A549 (cell line): ENCODE measurements around the gene DNAJC28. TPM values are rescaled to one million over a fixed set of nuclear protein-coding genes. Genes with fewer than 3 reads are reported as not detected.

Source experiments
- ATAC-seq, 2 experiments: fragments of 200-7000 bp in 1 of 2; fragments of >200 bp in 1 of 2; cut with Nextera tagmentation in 1 of 2; cut with Tn5 transposase in 1 of 2; 3 replicates each; pipeline versions ENCODE4 v1.8.0 to v1.9.1; 2018 to 2020; ENCODE audit warnings: mild to moderate bottlenecking in 1 of 2, moderate library complexity in 1 of 2
- CTCF ChIA-PET: fragments of 300-600 bp; sonication (Branson Sonifier 250); formaldehyde crosslinking; extraction: SDS; loops from one replicate; lab custom pipeline; 2021; ENCODE audit warnings: antibody characterized with exemption, inconsistent platforms; lab: Yijun Ruan, JAX
- POLR2A ChIA-PET: fragments of 350-600 bp; formaldehyde crosslinking; extraction: SDS; loops from one replicate; lab custom pipeline; 2021; ENCODE audit warnings: antibody characterized with exemption, inconsistent platforms; lab: Yijun Ruan, JAX
- DNase-seq, 2 experiments: peaks; one replicate each; pipeline versions ENCODE4 v3.0.0 to v3.0.0-alpha.2; 2011 to 2016; ENCODE audit warnings: low read depth in 1 of 2, low spot score in 1 of 2
- FAIRE-seq: peaks from 2 replicates; lab custom pipeline; 2011; peaks lifted over from hg19 to GRCh38; lab: Jason Lieb, UNC
- H3K27ac ChIP-seq, 2 experiments: fragments of >200 bp; sonication (Bioruptor Twin); formaldehyde crosslinking; 3 replicates each; pipeline ENCODE4 v1.5.1; 2016 to 2017
- H3K4me1 ChIP-seq: fragments of >200 bp; sonication (Bioruptor Twin); formaldehyde crosslinking; 3 replicates; pipeline ENCODE4 v1.6.1; 2016
- H3K4me2 ChIP-seq: fragments of >200 bp; sonication (Bioruptor Twin); formaldehyde crosslinking; 3 replicates; pipeline ENCODE4 v1.6.1; 2016
- H3K4me3 ChIP-seq: fragments of >200 bp; sonication (Bioruptor Twin); formaldehyde crosslinking; 3 replicates; pipeline ENCODE4 v1.5.1; 2016
- H3K9me3 ChIP-seq: fragments of >200 bp; sonication (Bioruptor Twin); formaldehyde crosslinking; 3 replicates; pipeline ENCODE4 v1.6.1; 2016
- BHLHE40 ChIP-seq: IDR thresholded peaks from 2 replicates; pipeline ENCODE4 v1.6.1; 2012; ENCODE audit warnings: low read depth, low read length, inconsistent platforms
- CBX8 ChIP-seq: fragments of 200-600 bp; sonication (generic); IDR thresholded peaks from 2 replicates; pipeline ENCODE4 v1.6.1; 2016
- CTCF ChIP-seq: fragments of >200 bp; sonication (Bioruptor Twin); formaldehyde crosslinking; IDR thresholded peaks from 3 replicates; pipeline ENCODE4 v1.5.1; 2016
- E2F6 ChIP-seq: IDR thresholded peaks from 2 replicates; pipeline ENCODE4 v1.6.1; 2012; ENCODE audit warnings: low read depth, borderline replicate concordance
- EHMT2 ChIP-seq: fragments of 200-600 bp; sonication (generic); IDR thresholded peaks from 2 replicates; pipeline ENCODE4 v1.6.1; 2016; ENCODE audit warnings: antibody characterized with exemption, low read depth, mild to moderate bottlenecking, moderate library complexity
- GATA3 ChIP-seq: IDR thresholded peaks from 2 replicates; pipeline ENCODE4 v1.6.1; 2012; ENCODE audit warnings: borderline replicate concordance
- HOXA7 ChIP-seq: fragments of 250-450 bp; sonication (Bioruptor Pico); IDR thresholded peaks from 2 replicates; pipeline ENCODE4 v1.5.0; 2020; ENCODE audit warnings: mild to moderate bottlenecking, moderate library complexity
- JUN ChIP-seq, 2 experiments: fragments of >200 bp; sonication (Bioruptor Twin); formaldehyde crosslinking; IDR thresholded peaks; 2 replicates in 1 of 2; 3 replicates in 1 of 2; pipeline ENCODE4 v1.6.1; 2016 to 2017
- JUNB ChIP-seq: fragments of >200 bp; sonication (Bioruptor Twin); formaldehyde crosslinking; IDR thresholded peaks from 2 replicates; pipeline ENCODE4 v1.6.1; 2016
- MAZ ChIP-seq: fragments of 150-350 bp; IDR thresholded peaks from 2 replicates; pipeline ENCODE4 v1.6.1; 2014; ENCODE audit warnings: antibody characterized with exemption, low read depth, low read length, borderline replicate concordance
- NFE2L2 ChIP-seq: fragments of 150-350 bp; conservative IDR thresholded peaks from 2 replicates; pipeline ENCODE4 v1.6.1; 2014; ENCODE audit warnings: low read length
- NPAS2 ChIP-seq: fragments of 250-450 bp; sonication (Bioruptor Pico); IDR thresholded peaks from 2 replicates; pipeline ENCODE4 v1.8.0; 2022; ENCODE audit warnings: mild to moderate bottlenecking, moderate library complexity, borderline replicate concordance
- PHF8 ChIP-seq: fragments of 200-600 bp; sonication (generic); IDR thresholded peaks from 2 replicates; pipeline ENCODE4 v1.6.1; 2016; ENCODE audit warnings: low read depth, mild to moderate bottlenecking, antibody characterized with exemption, moderate library complexity, borderline replicate concordance
- POLR2A ChIP-seq: IDR thresholded peaks from 2 replicates; pipeline ENCODE4 v1.6.1; 2012; ENCODE audit warnings: mild to moderate bottlenecking, low read length
- RAD21 ChIP-seq, 2 experiments: fragments of >200 bp in 1 of 2; sonication (Bioruptor Twin) in 1 of 2; formaldehyde crosslinking in 1 of 2; IDR thresholded peaks in 1 of 2; conservative IDR thresholded peaks in 1 of 2; 2 replicates in 1 of 2; 3 replicates in 1 of 2; pipeline ENCODE4 v1.6.1; 2012 to 2018; ENCODE audit warnings: inconsistent platforms in 1 of 2
- REST ChIP-seq: fragments of 200-600 bp; sonication (generic); IDR thresholded peaks from 2 replicates; pipeline ENCODE4 v1.6.1; 2016; ENCODE audit warnings: antibody characterized with exemption, mild to moderate bottlenecking, moderate library complexity
- SMC3 ChIP-seq: fragments of >200 bp; sonication (Bioruptor Twin); formaldehyde crosslinking; IDR thresholded peaks from 3 replicates; pipeline ENCODE4 v1.6.1; 2018; ENCODE audit warnings: inconsistent platforms
- SREBF2 ChIP-seq: fragments of 450-650 bp; IDR thresholded peaks from 2 replicates; pipeline ENCODE4 v1.6.1; 2014; ENCODE audit warnings: mild to moderate bottlenecking, moderate library complexity
- TFCP2L1 ChIP-seq: fragments of 250-450 bp; sonication (Bioruptor Pico); IDR thresholded peaks from 2 replicates; pipeline ENCODE4 v1.5.0; 2021; ENCODE audit warnings: mild to moderate bottlenecking
- WGBS: methylation state at CpG from one replicate; pipeline ENCODE4 v1.1.6; 2017; ENCODE audit errors: missing lambda C conversion rate; 5-methylcytosine and 5-hydroxymethylcytosine counted together
- polyA minus RNA-seq: library from RNA; depleted of rRNA, polyadenylated mRNA; stranded (reverse); fragments of >200 nt; gene quantifications from 2 replicates; pipeline ENCODE4 v1.2.3, GENCODE V29; 2011; rRNA and poly(A)+ RNA removed
- polyA plus RNA-seq, 4 experiments: library from polyadenylated mRNA; depleted of rRNA in 3 of 4; stranded (reverse); fragments of >200 nt; fragmentation: RNase III in 1 of 4; extraction: RNeasy Plus Mini Kit Qiagen cat#74134 plus additional on column Dnase treatment in 1 of 4; gene quantifications; 2 replicates in 3 of 4; 3 replicates in 1 of 4; pipeline ENCODE4 v1.2.3, GENCODE V29; 2011 to 2017
- TF ChIP-seq, protein P1 (sequence below): IDR thresholded peaks from 2 replicates; pipeline ENCODE4 v1.6.1; 2012
- TF ChIP-seq, protein P2 (sequence below): IDR thresholded peaks from 2 replicates; pipeline ENCODE4 v1.6.1; 2012

The DNAJC28 gene, protein sequence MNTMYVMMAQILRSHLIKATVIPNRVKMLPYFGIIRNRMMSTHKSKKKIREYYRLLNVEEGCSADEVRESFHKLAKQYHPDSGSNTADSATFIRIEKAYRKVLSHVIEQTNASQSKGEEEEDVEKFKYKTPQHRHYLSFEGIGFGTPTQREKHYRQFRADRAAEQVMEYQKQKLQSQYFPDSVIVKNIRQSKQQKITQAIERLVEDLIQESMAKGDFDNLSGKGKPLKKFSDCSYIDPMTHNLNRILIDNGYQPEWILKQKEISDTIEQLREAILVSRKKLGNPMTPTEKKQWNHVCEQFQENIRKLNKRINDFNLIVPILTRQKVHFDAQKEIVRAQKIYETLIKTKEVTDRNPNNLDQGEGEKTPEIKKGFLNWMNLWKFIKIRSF
- polyA plus RNA-seq (2011; rRNA removed) = 0.83 and 1.1 TPM in 2 replicates
- polyA plus RNA-seq (2012; cell fraction: cytosol; rRNA removed) = 0.08 and 0.12 TPM in 2 replicates
- 0.05 TPM in 1 of 2 replicates, not detected in the other for polyA plus RNA-seq (2012; cell fraction: nucleus; rRNA removed)
- 0.51 to 1.0 TPM (median 0.75 TPM) in 3 replicates for polyA plus RNA-seq (2017; fragmentation: RNase III; extraction: RNeasy Plus Mini Kit Qiagen cat#74134 plus additional on column Dnase treatment)
- not detected in 2 replicates for polyA minus RNA-seq

DNA sequence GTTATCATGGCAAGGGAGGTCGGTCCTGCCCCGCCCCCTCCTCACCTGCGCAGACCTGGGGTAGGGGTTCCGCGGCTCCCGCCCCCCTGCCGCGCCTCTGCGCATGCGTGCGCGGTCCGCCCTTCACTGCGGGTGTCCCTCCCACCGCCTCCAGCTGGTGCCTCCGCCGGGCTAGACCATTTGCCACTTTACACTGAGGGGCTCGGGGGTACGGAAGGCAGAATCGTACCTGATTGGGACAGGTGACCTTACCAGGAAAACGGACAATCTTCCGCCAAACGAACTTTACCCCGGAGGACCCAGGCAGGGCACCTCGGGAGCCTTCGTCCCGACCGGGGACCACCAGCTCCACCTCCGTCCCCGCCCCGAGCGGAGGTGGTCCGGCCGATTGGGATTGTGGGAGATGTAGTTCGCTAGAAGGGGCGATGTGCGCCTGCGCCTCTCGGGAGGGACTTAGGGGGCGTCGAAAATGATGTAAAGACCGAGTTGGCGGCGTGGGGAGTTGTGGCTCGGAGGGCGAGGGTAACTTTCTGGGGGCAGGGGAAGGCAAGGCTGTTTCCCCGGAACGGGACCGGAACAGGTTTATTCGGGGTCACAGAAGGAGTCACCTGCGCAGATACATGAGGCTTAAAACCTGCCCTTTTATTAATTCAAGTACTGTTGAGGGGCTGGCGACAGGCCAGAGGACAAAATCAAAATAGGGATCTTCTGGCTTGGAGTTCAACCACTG lies at the start of gene DNAJC28:
Gene DNAJC28, minus strand, starts transcription at position 344 of the 730 bp plus-strand sequence. CDS start 2,323 bp downstream, outside the sequence.
- POLR2A ChIA-PET = interaction anchor here (0.8 to 1.6 kb wide), 4 partner anchors 9 to 97 kb away, joined by 3 to 49 read pairs (median 4); partner anchors contain the start of genes DONSON and TMEM50B
- TF ChIP-seq MAZ (no peak), HOXA7 (no peak), JUN (IDR thresholded peaks at IDR 0.05) (peak in 1 of 2 experiments; percentile 36; a peak in 1 of 5 replicates), JUNB (no peak), SMC3 (no peak), CBX8 (no peak), RAD21 (conservative IDR thresholded peaks at IDR 0.05 in 1 of 2, IDR thresholded peaks at IDR 0.05 in 1 of 2) (no peak), CTCF (no peak), NPAS2 (no peak), POLR2A (peak; percentile 54), PHF8 (peak; percentile 40; the same call in 1 of the 2 replicates), EHMT2 (no peak), REST (no peak), NFE2L2 (no peak), SREBF2 (no peak), GATA3 (0 out of 2 replicates have a peak, but pooled peaks have one; percentile 17), E2F6 (peak; percentile 44), TFCP2L1 (CRISPR knock-in tag) (no peak), BHLHE40 (no peak)
- TF ChIP-seq, protein P1, sequence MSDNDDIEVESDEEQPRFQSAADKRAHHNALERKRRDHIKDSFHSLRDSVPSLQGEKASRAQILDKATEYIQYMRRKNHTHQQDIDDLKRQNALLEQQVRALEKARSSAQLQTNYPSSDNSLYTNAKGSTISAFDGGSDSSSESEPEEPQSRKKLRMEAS = 0 out of 2 replicates have a peak, but pooled peaks have one; percentile 34
- TF ChIP-seq, protein P2, sequence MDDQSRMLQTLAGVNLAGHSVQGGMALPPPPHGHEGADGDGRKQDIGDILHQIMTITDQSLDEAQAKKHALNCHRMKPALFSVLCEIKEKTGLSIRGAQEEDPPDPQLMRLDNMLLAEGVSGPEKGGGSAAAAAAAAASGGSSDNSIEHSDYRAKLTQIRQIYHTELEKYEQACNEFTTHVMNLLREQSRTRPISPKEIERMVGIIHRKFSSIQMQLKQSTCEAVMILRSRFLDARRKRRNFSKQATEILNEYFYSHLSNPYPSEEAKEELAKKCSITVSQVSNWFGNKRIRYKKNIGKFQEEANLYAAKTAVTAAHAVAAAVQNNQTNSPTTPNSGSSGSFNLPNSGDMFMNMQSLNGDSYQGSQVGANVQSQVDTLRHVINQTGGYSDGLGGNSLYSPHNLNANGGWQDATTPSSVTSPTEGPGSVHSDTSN = no peak
- TF ChIP-seq, all 56 proteins: peak for 6
- H3K4me2 ChIP-seq = peak within 1 kb of the TSS; percentile 79
- CTCF ChIA-PET = interaction anchor here (0.6 to 2.7 kb wide), 7 partner anchors 9 to 130 kb away, joined by 3 to 11 read pairs (median 3); partner anchors contain the start of gene TMEM50B
- H3K4me3 ChIP-seq = peak within 1 kb of the TSS; percentile 56
- ATAC-seq (peak; percentile 94 to 98), DNase-seq (peak; percentile 63 to 88), FAIRE-seq (no peak)
- no peaks in the 10 kb centered on the region for H3K9me3 ChIP-seq
- H3K4me1 ChIP-seq = peaks cover 4% of the 10 kb centered on the region; the same call in 1 of the 3 replicates
- peak within 1 kb of the TSS; percentile 76 to 86 for H3K27ac ChIP-seq
- WGBS = 2% methylated on average over 13 of the region's 52 CpGs
